Neuronal stem cell (in vitro differentiated cells): ENCODE results near the gene USP24.
A peak's percentile ranks its signal among the peaks of the same experiment; 100 is the strongest.

Experiments
- DNase-seq: peaks from one replicate; pipeline ENCODE4 v3.0.0-alpha.2; 2013; ENCODE audit warnings: low spot score
- H2AFZ ChIP-seq: one replicate; pipeline ENCODE4 v1.6.1; 2013; ENCODE audit warnings: mild to moderate bottlenecking, low read length, inconsistent platforms
- H2AK5ac ChIP-seq: 2 replicates; pipeline ENCODE4 v1.6.1; 2013; ENCODE audit warnings: low read depth, mild to moderate bottlenecking, inconsistent platforms, low read length, moderate library complexity, mixed read lengths
- H2BK120ac ChIP-seq: 2 replicates; pipeline ENCODE4 v1.6.1; 2013; ENCODE audit warnings: low read depth, mild to moderate bottlenecking, inconsistent platforms, low read length, moderate library complexity, mixed read lengths
- H2BK12ac ChIP-seq: one replicate; pipeline ENCODE4 v1.6.1; 2013; ENCODE audit warnings: low read length, inconsistent platforms
- H2BK15ac ChIP-seq: 2 replicates; pipeline ENCODE4 v1.6.1; 2013; ENCODE audit warnings: mild to moderate bottlenecking, low read length, inconsistent platforms, mixed read lengths
- H2BK5ac ChIP-seq: one replicate; pipeline ENCODE4 v1.6.1; 2013; ENCODE audit warnings: inconsistent platforms, mild to moderate bottlenecking, low read length, moderate library complexity
- H3K14ac ChIP-seq: one replicate; pipeline ENCODE4 v1.6.1; 2013; ENCODE audit warnings: low read length, inconsistent platforms
- H3K18ac ChIP-seq: 2 replicates; pipeline ENCODE4 v1.6.1; 2013; ENCODE audit warnings: low read length, inconsistent platforms
- H3K23ac ChIP-seq: 2 replicates; pipeline ENCODE4 v1.6.1; 2013; ENCODE audit warnings: low read depth, mild to moderate bottlenecking, mixed read lengths, low read length, inconsistent platforms; ENCODE audit not compliant: poor library complexity
- H3K27ac ChIP-seq: replicated peaks from 3 replicates; pipeline ENCODE4 v1.5.1; 2013; ENCODE audit warnings: low read length, inconsistent platforms
- H3K27me3 ChIP-seq, 3 experiments: 2 replicates each; pipeline ENCODE4 v1.6.1; 2013; ENCODE audit warnings: low read length in 3 of 3, mild to moderate bottlenecking in 2 of 3, inconsistent platforms in 1 of 3, low read depth in 1 of 3, mixed read lengths in 1 of 3, moderate library complexity in 1 of 3; ENCODE audit not compliant: control insufficient read depth in 3 of 3, insufficient read depth in 3 of 3
- H3K36me3 ChIP-seq, 2 donors: replicated peaks in 1 of 2; 2 replicates each; pipeline ENCODE4 v1.6.1; 2013; ENCODE audit warnings: low read length in 2 of 2; ENCODE audit not compliant: control insufficient read depth in 2 of 2, insufficient read depth in 2 of 2
- H3K4ac ChIP-seq: 2 replicates; pipeline ENCODE4 v1.6.1; 2013; ENCODE audit warnings: inconsistent platforms, mild to moderate bottlenecking, low read length, moderate library complexity
- H3K4me1 ChIP-seq, 2 donors: 1 replicate in 1 of 2; 2 replicates in 1 of 2; pipeline ENCODE4 v1.6.1; 2013; ENCODE audit warnings: low read length in 2 of 2, low read depth in 1 of 2; ENCODE audit not compliant: control insufficient read depth in 2 of 2, insufficient read depth in 1 of 2
- H3K4me2 ChIP-seq: one replicate; pipeline ENCODE4 v1.6.1; 2013; ENCODE audit warnings: mild to moderate bottlenecking, low read length, inconsistent platforms; ENCODE audit not compliant: insufficient read depth, poor library complexity, severe bottlenecking
- H3K4me3 ChIP-seq, 2 donors: 2 replicates each; pipeline ENCODE4 v1.5.1; 2013; ENCODE audit warnings: low read length in 2 of 2, mild to moderate bottlenecking in 2 of 2, inconsistent platforms in 1 of 2, moderate library complexity in 1 of 2
- H3K79me1 ChIP-seq: one replicate; pipeline ENCODE4 v1.6.1; 2013; ENCODE audit warnings: low read depth, mild to moderate bottlenecking, inconsistent platforms, low read length, moderate library complexity
- H3K9ac ChIP-seq: one replicate; pipeline ENCODE4 v1.6.1; 2013; ENCODE audit warnings: mild to moderate bottlenecking, low read depth, low read length, inconsistent platforms; ENCODE audit not compliant: poor library complexity
- H3K9me3 ChIP-seq, 2 donors: replicated peaks in 1 of 2; 2 replicates each; pipeline versions ENCODE3 to v1.6.1; 2013; ENCODE audit warnings: low read length in 2 of 2, mild to moderate bottlenecking in 2 of 2, inconsistent platforms in 1 of 2, low read depth in 1 of 2, mixed read lengths in 1 of 2, moderate library complexity in 1 of 2; ENCODE audit not compliant: control insufficient read depth in 2 of 2, insufficient read depth in 1 of 2
- H4K8ac ChIP-seq: one replicate; pipeline ENCODE4 v1.6.1; 2013; ENCODE audit warnings: low read depth, mild to moderate bottlenecking, inconsistent platforms, low read length, moderate library complexity
- H4K91ac ChIP-seq: one replicate; pipeline ENCODE4 v1.6.1; 2013; ENCODE audit warnings: low read length, low read depth, mild to moderate bottlenecking, inconsistent platforms; ENCODE audit not compliant: poor library complexity
- WGBS, 2 donors: extraction: QIAGEN DNeasy Blood & Tissue Kit; methylation state at CpG; one replicate each; pipeline ENCODE4 v1.1.7; 2013; ENCODE audit warnings: missing lambda C conversion rate in 2 of 2, mixed read lengths in 1 of 2; ENCODE audit not compliant: insufficient read length in 2 of 2, insufficient replicate concordance in 1 of 2; ENCODE audit errors: extremely low coverage in 2 of 2; 5-methylcytosine and 5-hydroxymethylcytosine counted together

Gene USP24

DNA sequence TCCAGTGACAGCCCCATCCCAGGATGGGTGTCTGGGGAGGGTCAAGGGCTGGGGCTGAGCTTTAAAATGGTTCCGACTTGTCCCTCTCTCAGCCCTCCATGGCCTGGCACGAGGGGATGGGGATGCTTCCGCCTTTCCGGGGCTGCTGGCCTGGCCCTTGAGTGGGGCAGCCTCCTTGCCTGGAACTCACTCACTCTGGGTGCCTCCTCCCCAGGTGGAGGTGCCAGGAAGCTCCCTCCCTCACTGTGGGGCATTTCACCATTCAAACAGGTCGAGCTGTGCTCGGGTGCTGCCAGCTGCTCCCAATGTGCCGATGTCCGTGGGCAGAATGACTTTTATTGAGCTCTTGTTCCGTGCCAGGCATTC, 151.6 kb downstream of the USP24 start:
- Histone ChIP-seq H3K79me1 (peaks cover 3% of the 10 kb centered on the region), H3K4me3 (no peak overlapping the region), H3K14ac (peak overlapping the region; percentile 65), H3K4me1 (no peaks in the 10 kb centered on the region), H3K9ac (no peak overlapping the region), H2BK15ac (no peak overlapping the region), H3K4me2 (no peak overlapping the region), H2AK5ac (no peak overlapping the region), H2BK5ac (no peak overlapping the region), H2BK120ac (no peak overlapping the region), H4K8ac (no peak overlapping the region), H2AFZ (no peak overlapping the region), H3K27me3 (no peaks in the 10 kb centered on the region), H3K4ac (no peak overlapping the region), H4K91ac (no peak overlapping the region), H3K9me3 (no peaks in the 10 kb centered on the region), H2BK12ac (no peak overlapping the region), H3K23ac (peak overlapping the region; percentile 38), H3K36me3 (peaks cover 15 to 28% of the 10 kb centered on the region in 2 donors), H3K27ac (no peak overlapping the region), H3K18ac (no peak overlapping the region)
- DNase-seq, result no peak
- no CpG with 5 or more reads among the region's 9 CpGs for WGBS, 2 donors

- DNase-seq, result no peak
- Histone ChIP-seq H3K4me2 (no peak overlapping the region), H3K36me3 (peaks cover 14 to 22% of the 10 kb centered on the region in 2 donors), H4K91ac (no peak overlapping the region), H3K14ac (no peak overlapping the region), H3K9me3 (no peaks in the 10 kb centered on the region), H3K9ac (no peak overlapping the region), H2BK12ac (no peak overlapping the region), H3K79me1 (peaks cover 3% of the 10 kb centered on the region), H3K18ac (no peak overlapping the region), H3K4ac (no peak overlapping the region), H3K27ac (no peak overlapping the region), H2AFZ (no peak overlapping the region), H2BK5ac (peak overlapping the region; percentile 45), H3K4me3 (no peak overlapping the region), H2AK5ac (no peak overlapping the region), H3K27me3 (no peaks in the 10 kb centered on the region), H2BK15ac (no peak overlapping the region), H3K4me1 (no peaks in the 10 kb centered on the region), H4K8ac (no peak overlapping the region), H2BK120ac (no peak overlapping the region), H3K23ac (peak overlapping the region; percentile 38)
- no CpG with 5 or more reads among the region's 29 CpGs for WGBS, 2 donors
Observed at GRCh38 chr1:55062801-55063576, 152.2 kb downstream of the USP24 start.

DNA sequence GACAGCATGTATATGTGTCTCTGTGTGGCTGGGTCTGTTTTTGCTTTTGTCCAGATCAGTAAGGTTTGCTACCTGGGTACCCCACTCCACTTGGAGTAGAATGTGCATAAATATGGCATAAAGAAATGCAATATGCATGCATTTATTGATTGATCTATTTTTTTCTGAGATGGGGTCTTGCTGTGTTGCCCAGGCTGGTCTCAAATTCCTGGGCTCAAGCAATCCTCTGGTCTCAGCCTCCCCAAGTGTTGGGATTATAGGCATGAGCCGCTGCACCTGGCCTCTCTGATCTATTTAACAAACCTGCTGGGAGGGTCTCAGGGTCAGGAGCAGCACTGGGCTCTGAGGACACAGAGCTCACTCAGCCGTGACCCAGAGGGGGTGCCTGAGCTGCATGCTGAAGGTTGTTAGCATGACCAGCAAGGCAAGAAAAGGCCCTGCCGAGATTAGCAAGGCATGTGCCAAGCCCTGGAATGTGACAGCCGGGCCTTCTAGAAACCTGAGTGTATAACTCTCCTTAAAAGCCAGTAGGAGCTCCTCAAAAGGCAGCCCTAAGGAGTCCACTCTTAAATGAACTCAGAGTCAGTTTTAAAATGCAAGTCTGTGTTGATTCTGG, 153.3 kb downstream of the USP24 start:
- Histone ChIP-seq H3K27me3 (no peaks in the 10 kb centered on the region), H3K9me3 (no peaks in the 10 kb centered on the region), H3K9ac (no peak overlapping the region), H3K4me1 (no peaks in the 10 kb centered on the region), H3K23ac (peak overlapping the region; percentile 67), H2AK5ac (no peak overlapping the region), H3K14ac (no peak overlapping the region), H3K27ac (no peak overlapping the region), H3K4me2 (no peak overlapping the region), H3K79me1 (peaks cover 3% of the 10 kb centered on the region), H3K36me3 (peaks cover 10 to 11% of the 10 kb centered on the region in 2 donors), H2AFZ (no peak overlapping the region), H4K91ac (no peak overlapping the region), H3K18ac (no peak overlapping the region), H4K8ac (no peak overlapping the region), H2BK120ac (no peak overlapping the region), H2BK5ac (no peak overlapping the region), H2BK15ac (no peak overlapping the region), H2BK12ac (no peak overlapping the region), H3K4ac (no peak overlapping the region), H3K4me3 (no peak overlapping the region)
- no CpG with 5 or more reads among the region's 4 CpGs for WGBS, 2 donors
- no peak for DNase-seq

DNA sequence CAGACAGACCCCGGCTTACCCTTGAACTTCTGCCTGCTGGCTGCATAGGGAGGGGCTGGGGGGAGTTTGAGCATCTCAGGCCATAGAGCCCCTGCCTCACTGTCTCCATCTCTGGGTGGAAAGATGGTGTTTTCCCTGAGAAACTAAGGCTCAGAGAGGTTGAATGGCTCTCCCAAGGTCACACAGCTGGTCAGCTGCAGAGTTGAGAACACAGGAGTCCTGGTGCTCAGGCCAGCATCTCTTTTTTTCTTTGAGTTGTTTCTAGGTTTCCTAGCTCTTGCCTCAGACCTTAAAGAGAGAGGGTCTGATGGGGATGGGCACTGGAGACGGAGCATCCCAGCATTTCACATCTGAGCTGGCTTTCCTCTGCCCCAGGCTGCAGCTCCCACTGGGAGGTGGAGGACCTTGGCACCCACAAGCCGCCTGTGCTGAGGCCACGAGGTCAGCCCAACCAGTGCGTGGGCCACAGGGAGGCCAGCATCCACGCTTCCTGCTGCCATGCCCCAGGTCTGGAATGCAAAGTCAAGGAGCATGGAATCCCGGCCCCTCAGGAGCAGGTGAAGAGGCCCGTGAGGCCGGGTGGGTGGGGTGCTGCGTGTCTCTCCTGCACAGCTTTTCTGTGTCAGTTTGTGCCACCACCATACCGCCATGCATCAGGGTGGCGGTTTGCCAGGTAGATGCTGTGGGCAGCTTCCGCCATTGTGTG, 154.0 kb downstream of the USP24 start:
- Histone ChIP-seq H2BK12ac (no peak overlapping the region), H2BK5ac (no peak overlapping the region), H3K9me3 (no peaks in the 10 kb centered on the region), H4K8ac (no peak overlapping the region), H3K27ac (no peak overlapping the region), H3K36me3 (peaks cover 4 to 7% of the 10 kb centered on the region in 2 donors), H3K4ac (no peak overlapping the region), H3K9ac (no peak overlapping the region), H3K14ac (peak overlapping the region; percentile 83), H2BK120ac (no peak overlapping the region), H3K18ac (no peak overlapping the region), H3K4me2 (no peak overlapping the region), H4K91ac (no peak overlapping the region), H3K27me3 (no peaks in the 10 kb centered on the region), H2BK15ac (no peak overlapping the region), H3K79me1 (peaks cover 3% of the 10 kb centered on the region), H3K23ac (peak overlapping the region; percentile 67), H3K4me3 (no peak overlapping the region), H2AFZ (no peak overlapping the region), H3K4me1 (no peaks in the 10 kb centered on the region), H2AK5ac (no peak overlapping the region)
- WGBS, 2 donors, result no CpG with 5 or more reads among the region's 13 CpGs
- DNase-seq, result no peak
